GM20000 (cell line): ENCODE results near the gene RAMP3.

Experiments used
- DNase-seq: peaks from one replicate; pipeline ENCODE4 v3.0.0; 2012; ENCODE audit warnings: low spot score
- TF ChIP-seq, protein P1 (sequence below): IDR thresholded peaks from 2 replicates; pipeline ENCODE4 v1.5.1; 2012; ENCODE audit warnings: mild to moderate bottlenecking, control low read depth; ENCODE audit errors: extremely low read depth, missing control alignments

The RAMP3 gene

GRCh38 chr7:45229156-45229920 lies 71.7 kb downstream of the RAMP3 start:
- TF ChIP-seq, protein P1, sequence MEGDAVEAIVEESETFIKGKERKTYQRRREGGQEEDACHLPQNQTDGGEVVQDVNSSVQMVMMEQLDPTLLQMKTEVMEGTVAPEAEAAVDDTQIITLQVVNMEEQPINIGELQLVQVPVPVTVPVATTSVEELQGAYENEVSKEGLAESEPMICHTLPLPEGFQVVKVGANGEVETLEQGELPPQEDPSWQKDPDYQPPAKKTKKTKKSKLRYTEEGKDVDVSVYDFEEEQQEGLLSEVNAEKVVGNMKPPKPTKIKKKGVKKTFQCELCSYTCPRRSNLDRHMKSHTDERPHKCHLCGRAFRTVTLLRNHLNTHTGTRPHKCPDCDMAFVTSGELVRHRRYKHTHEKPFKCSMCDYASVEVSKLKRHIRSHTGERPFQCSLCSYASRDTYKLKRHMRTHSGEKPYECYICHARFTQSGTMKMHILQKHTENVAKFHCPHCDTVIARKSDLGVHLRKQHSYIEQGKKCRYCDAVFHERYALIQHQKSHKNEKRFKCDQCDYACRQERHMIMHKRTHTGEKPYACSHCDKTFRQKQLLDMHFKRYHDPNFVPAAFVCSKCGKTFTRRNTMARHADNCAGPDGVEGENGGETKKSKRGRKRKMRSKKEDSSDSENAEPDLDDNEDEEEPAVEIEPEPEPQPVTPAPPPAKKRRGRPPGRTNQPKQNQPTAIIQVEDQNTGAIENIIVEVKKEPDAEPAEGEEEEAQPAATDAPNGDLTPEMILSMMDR = no peak
- no peak for DNase-seq

- TF ChIP-seq, protein P1 = no peak
- no peak for DNase-seq
These were observed 72.5 kb downstream of the RAMP3 start for GRCh38 chr7:45230083-45230482.

GRCh38 chr7:45230611-45231165 lies 73.1 kb downstream of the RAMP3 start:
- DNase-seq = no peak
- TF ChIP-seq, protein P1 = no peak

GRCh38 chr7:45233249-45233775 lies 75.7 kb downstream of the RAMP3 start:
- no peak for DNase-seq

More at GRCh38 chr7:45233249-45233775, 75.7 kb downstream of the RAMP3 start:
- TF ChIP-seq, protein P1 = no peak
